Thyroid gland (tissue), 4 donors: ENCODE results near the gene RABGAP1.

Experiments used
- CTCF ChIP-seq, 6 experiments: fragments of 200-600 bp in 3 of 6; fragments of 450-650 bp in 3 of 6; sonication (generic) in 3 of 6; IDR thresholded peaks; one replicate each; pipeline ENCODE4 v1.5.1; 2016 to 2019; ENCODE audit warnings: antibody characterized with exemption in 6 of 6, mild to moderate bottlenecking in 2 of 6, inconsistent platforms in 1 of 6, moderate library complexity in 1 of 6
- POLR2A ChIP-seq, 2 donors: fragments of 450-650 bp; IDR thresholded peaks; one replicate each; pipeline ENCODE4 v1.6.1; 2017; ENCODE audit warnings: antibody characterized with exemption in 2 of 2, mild to moderate bottlenecking in 2 of 2, moderate library complexity in 1 of 2

GRCh38 chr9:122950263-122950662 lies 9.4 kb downstream of the RABGAP1 start:
- TF ChIP-seq POLR2A (IDR thresholded peaks at IDR 0.05) (no peak), CTCF (IDR thresholded peaks at IDR 0.05) (no peak)
